ENCODE measurements around the gene DOK6. TPM values are rescaled to one million over a fixed set of nuclear protein-coding genes. Genes with fewer than 3 reads are reported as not detected.
A peak's percentile ranks its signal among the peaks of the same experiment; 100 is the strongest.

The DOK6 gene
- total RNA-seq, 1 donor, result 2.1 TPM

GRCh38 chr18:69758458-69758857, 357.8 kb downstream of the DOK6 start:
- no peak for TF ChIP-seq CTCF (IDR thresholded peaks at IDR 0.05; ENCODE audit: insufficient read depth, low read length)
- no peak overlapping the region for H3K4me3 ChIP-seq (ENCODE audit: low read depth, low read length)
- peak; percentile 55 for DNase-seq (ENCODE audit: low read depth)

DNA sequence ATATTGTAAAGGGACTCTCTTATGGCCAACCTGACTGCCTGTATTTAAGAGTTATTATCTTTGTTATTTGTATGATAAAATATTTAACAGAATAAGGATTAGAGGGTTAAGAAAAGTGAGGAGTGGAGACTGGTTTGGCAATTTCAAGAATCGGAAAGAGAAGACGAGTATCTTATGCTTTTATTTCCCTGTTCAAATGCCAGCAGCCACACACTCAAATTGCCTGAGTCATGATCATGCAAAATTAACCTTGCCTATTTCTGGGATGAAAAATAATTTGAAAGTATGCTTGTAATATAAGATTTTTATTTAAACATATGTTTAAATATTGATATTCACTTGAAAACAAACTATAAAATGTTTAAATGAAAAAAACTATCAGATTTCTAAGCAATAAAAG, 358.4 kb downstream of the DOK6 start:
- TF ChIP-seq CTCF (IDR thresholded peaks at IDR 0.05; ENCODE audit: insufficient read depth, low read length), result no peak
- peak; percentile 38 for DNase-seq (ENCODE audit: low read depth)
- H3K4me3 ChIP-seq (ENCODE audit: low read depth, low read length), result no peak overlapping the region

- H3K4me3 ChIP-seq (ENCODE audit: low read depth, low read length), result no peak overlapping the region
- TF ChIP-seq CTCF (IDR thresholded peaks at IDR 0.05; ENCODE audit: insufficient read depth, low read length), result no peak
- no peak for DNase-seq (ENCODE audit: low read depth)
These were observed 362.3 kb downstream of the DOK6 start for GRCh38 chr18:69763002-69763401.

DNA sequence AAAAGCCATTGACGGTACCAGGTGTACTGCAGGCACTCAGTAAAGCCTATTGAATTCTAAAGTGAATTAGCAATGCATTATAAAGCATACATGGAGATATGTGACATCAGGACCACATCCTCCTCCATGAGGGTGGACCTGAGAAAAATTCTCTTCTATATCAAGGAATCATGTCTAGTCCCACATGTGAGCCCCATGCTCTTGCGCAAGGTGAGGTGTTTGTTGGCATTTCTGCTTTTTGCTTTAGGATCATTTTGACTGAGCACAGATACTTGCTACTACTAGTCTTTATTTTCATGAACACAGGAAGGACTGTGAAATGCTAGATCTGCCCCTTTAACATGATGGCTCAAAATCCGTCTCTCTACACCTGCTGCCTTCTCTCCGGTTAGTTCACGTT, 363.1 kb downstream of the DOK6 start:
- DNase-seq (ENCODE audit: low read depth), result no peak
- H3K4me3 ChIP-seq (ENCODE audit: low read depth, low read length), result no peak overlapping the region
- no peak for TF ChIP-seq CTCF (IDR thresholded peaks at IDR 0.05; ENCODE audit: insufficient read depth, low read length)

DNA sequence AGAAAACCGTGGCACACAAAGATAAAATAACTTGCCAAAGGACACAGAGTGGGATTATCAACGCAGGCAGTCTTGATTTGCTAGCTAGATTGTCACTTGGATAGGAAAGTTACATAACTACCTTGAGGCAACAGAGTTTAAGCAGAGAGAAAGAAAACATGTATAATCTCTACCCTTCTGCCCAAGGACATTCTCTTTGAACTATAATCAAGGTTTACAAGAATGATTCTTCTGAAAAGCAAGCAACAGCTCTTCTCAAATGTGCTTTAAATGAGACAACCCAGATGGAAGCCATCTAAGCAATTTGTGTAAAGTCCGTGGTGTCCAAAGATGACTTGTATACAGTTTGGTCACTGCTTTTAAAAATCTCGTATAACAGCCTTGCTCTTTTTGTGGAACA, 369.6 kb downstream of the DOK6 start:
- DNase-seq (ENCODE audit: low read depth), result no peak
- TF ChIP-seq CTCF (IDR thresholded peaks at IDR 0.05; ENCODE audit: insufficient read depth, low read length), result no peak
- H3K4me3 ChIP-seq (ENCODE audit: low read depth, low read length), result no peak overlapping the region

- DNase-seq (ENCODE audit: low read depth), result peak; percentile 80
- no peak for TF ChIP-seq CTCF (IDR thresholded peaks at IDR 0.05; ENCODE audit: insufficient read depth, low read length)
- H3K4me3 ChIP-seq (ENCODE audit: low read depth, low read length), result no peak overlapping the region
These were observed 374.1 kb downstream of the DOK6 start for GRCh38 chr18:69774831-69775230.

DNA sequence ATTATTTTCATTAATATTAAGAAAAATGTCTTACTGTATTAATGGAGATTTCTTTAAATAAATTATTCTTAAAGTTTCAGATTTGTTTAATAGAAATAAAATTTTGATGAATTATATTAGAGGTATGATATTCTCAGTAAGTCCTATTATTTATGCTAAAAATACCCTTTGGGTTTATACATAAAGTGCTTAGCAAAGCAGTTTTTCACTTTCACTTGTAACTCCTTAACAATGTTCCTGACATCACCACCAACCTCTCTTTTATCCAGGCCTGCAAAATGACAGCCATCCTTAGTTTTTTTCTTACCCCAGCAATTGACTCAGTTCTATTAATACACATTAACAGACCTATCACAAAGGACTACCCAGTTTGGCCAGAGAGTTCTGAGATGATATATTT, 376.6 kb downstream of the DOK6 start:
- no peak for TF ChIP-seq CTCF (IDR thresholded peaks at IDR 0.05; ENCODE audit: insufficient read depth, low read length)
- no peak overlapping the region for H3K4me3 ChIP-seq (ENCODE audit: low read depth, low read length)
- no peak for DNase-seq (ENCODE audit: low read depth)

Measured in fibroblast of the aortic adventitia (primary cell).